Thyroid gland (tissue), 4 donors: ENCODE data around the gene ARHGAP12. TPM values are rescaled to one million over a fixed set of nuclear protein-coding genes. Genes with fewer than 3 reads are reported as not detected.

ENCODE experiments used
- DNase-seq, 2 donors: peaks; one replicate each; pipeline ENCODE4 v3.0.0-alpha.2; 2019
- H3K27ac ChIP-seq, 3 donors: fragments of 200-600 bp; sonication (generic); 1 replicate in 2 of 3; 2 replicates in 1 of 3; pipeline ENCODE4 v1.5.1; 2016 to 2019; ENCODE audit warnings: mild to moderate bottlenecking in 1 of 3, moderate library complexity in 1 of 3
- H3K27me3 ChIP-seq: fragments of 200-600 bp; sonication (generic); one replicate; pipeline ENCODE4 v1.5.1; 2019
- H3K36me3 ChIP-seq, 2 donors: fragments of 200-600 bp; sonication (generic); one replicate each; pipeline ENCODE4 v1.5.1; 2016 to 2019
- H3K4me1 ChIP-seq, 2 donors: fragments of 200-600 bp; sonication (generic); one replicate each; pipeline ENCODE4 v1.5.1; 2017 to 2019
- H3K4me3 ChIP-seq, 3 donors: fragments of 200-600 bp; sonication (generic); replicated peaks in 1 of 3; 1 replicate in 2 of 3; 2 replicates in 1 of 3; pipeline ENCODE4 v1.5.1; 2016; ENCODE audit warnings: mild to moderate bottlenecking in 1 of 3
- H3K9me3 ChIP-seq: fragments of 200-600 bp; sonication (generic); one replicate; pipeline ENCODE4 v1.5.1; 2017
- POLR2A ChIP-seq, 2 donors: fragments of 450-650 bp; IDR thresholded peaks; one replicate each; pipeline ENCODE4 v1.6.1; 2017; ENCODE audit warnings: antibody characterized with exemption in 2 of 2, mild to moderate bottlenecking in 2 of 2, moderate library complexity in 1 of 2
- WGBS, 2 donors: methylation state at CpG; one replicate each; pipeline ENCODE4 v1.1.5; 2017; 5-methylcytosine and 5-hydroxymethylcytosine counted together
- intact Hi-C: fragments of 100-400 bp; cut with DNase I; formaldehyde crosslinking; loops from one replicate; pipeline ENCODE4 v1.15.1; 2023
- total RNA-seq, 4 donors: library from RNA; depleted of rRNA; stranded (reverse); fragments of >200 nt; gene quantifications; one replicate each; pipeline ENCODE4 v1.2.3, GENCODE V29; 2016
- TF ChIP-seq, protein P1 (sequence below), 6 experiments: fragments of 200-600 bp in 3 of 6; fragments of 450-650 bp in 3 of 6; sonication (generic) in 3 of 6; IDR thresholded peaks; one replicate each; pipeline ENCODE4 v1.5.1; 2016 to 2019; ENCODE audit warnings: antibody characterized with exemption in 6 of 6, mild to moderate bottlenecking in 2 of 6, inconsistent platforms in 1 of 6, moderate library complexity in 1 of 6

ARHGAP12 gene
- total RNA-seq, 4 donors from 2014 or later, result 49.9 to 67.6 (median 60.8) TPM

DNA sequence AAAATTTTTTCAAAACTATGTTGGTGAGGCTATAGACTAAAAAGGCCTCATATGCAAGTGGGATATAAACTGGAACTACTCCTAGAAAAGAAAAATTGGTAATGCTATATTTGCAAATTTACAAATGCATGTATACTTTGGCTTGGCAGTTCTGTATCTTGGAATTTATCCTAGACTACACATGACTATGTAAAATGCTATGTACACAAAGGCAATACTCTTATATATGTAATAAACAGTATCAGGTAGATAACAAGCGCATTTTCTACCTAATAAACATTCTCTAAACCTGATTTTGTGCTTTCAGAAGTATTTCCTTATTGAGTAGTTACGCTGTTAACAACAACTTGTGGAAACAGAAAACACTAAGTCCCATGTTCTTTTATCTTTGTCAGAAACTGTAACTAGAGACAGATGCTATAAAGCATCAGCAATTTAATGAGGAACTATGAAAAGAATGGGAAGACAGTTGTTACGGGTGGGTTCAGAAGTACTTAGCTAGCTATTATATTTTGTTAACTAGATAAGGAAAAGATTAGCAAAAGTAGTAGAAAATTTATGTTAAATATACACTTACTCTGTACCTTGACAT is 107.8 kb downstream of the ARHGAP12 start:
- no peak for DNase-seq
- H3K9me3 ChIP-seq, result no peaks in the 10 kb centered on the region
- no peaks in the 10 kb centered on the region for H3K36me3 ChIP-seq
- no peak overlapping the region for H3K4me3 ChIP-seq
- TF ChIP-seq POLR2A (IDR thresholded peaks at IDR 0.05), result no peak
- TF ChIP-seq, protein P1, sequence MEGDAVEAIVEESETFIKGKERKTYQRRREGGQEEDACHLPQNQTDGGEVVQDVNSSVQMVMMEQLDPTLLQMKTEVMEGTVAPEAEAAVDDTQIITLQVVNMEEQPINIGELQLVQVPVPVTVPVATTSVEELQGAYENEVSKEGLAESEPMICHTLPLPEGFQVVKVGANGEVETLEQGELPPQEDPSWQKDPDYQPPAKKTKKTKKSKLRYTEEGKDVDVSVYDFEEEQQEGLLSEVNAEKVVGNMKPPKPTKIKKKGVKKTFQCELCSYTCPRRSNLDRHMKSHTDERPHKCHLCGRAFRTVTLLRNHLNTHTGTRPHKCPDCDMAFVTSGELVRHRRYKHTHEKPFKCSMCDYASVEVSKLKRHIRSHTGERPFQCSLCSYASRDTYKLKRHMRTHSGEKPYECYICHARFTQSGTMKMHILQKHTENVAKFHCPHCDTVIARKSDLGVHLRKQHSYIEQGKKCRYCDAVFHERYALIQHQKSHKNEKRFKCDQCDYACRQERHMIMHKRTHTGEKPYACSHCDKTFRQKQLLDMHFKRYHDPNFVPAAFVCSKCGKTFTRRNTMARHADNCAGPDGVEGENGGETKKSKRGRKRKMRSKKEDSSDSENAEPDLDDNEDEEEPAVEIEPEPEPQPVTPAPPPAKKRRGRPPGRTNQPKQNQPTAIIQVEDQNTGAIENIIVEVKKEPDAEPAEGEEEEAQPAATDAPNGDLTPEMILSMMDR (IDR thresholded peaks at IDR 0.05), result no peak
- intact Hi-C loops, result no loop called here
- no peak overlapping the region for H3K27ac ChIP-seq
- WGBS, 2 donors, result 93 to 94% methylated on average over 3 of the region's 3 CpGs
- H3K27me3 ChIP-seq, result no peaks in the 10 kb centered on the region
- no peaks in the 10 kb centered on the region for H3K4me1 ChIP-seq

DNA sequence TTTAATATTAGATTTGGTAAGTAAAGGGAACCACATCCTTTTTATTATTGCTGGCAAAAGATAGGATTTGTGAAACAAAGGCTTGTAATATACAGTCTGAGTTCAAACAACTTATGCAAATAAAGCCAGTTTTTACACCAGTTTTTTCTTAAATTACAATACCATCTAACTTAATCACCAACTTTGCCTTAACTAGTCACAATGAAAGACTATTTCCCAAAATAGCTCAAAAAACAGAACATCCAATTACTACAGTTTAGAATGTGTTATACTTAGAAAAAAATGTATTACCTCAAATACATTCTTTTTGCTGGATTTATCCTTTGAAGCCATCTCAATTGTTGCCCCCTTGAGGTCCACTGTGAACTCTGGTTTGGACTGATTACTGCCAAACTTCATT is 108.5 kb downstream of the ARHGAP12 start:
- H3K27ac ChIP-seq, result no peak overlapping the region

DNA sequence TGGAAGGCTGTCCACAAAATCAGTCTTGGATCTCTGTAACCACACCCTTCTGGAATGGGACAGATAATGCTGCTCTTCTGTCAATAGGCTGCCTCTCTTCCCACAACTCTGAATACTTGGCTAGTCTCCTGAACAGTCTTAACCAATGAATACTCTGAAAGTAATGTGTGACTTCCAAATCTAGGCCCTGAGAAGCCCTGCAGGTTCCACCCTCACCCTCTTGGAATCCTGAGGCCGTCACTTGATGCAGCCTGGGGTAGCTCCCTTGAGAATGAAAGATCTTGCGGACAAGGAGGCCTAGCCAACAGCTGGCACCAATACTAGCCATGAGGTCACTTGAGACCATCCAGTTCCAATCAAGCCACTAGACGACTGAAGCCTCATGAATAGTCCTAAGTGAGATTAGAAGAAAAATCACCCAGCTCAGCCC is 109.2 kb downstream of the ARHGAP12 start:
- H3K36me3 ChIP-seq, result no peaks in the 10 kb centered on the region
- no peaks in the 10 kb centered on the region for H3K4me1 ChIP-seq
- H3K27me3 ChIP-seq, result no peaks in the 10 kb centered on the region
- DNase-seq, result peak; percentile 3 to 5
- no peak overlapping the region for H3K4me3 ChIP-seq
- H3K27ac ChIP-seq, result no peak overlapping the region
- intact Hi-C loops, result no loop called here
- no peaks in the 10 kb centered on the region for H3K9me3 ChIP-seq
- TF ChIP-seq, protein P1 (IDR thresholded peaks at IDR 0.05), result no peak
- no peak for TF ChIP-seq POLR2A (IDR thresholded peaks at IDR 0.05)
- WGBS, 2 donors, result 58 to 85% methylated on average over 2 to 3 of the region's 3 CpGs

More for the DNA sequence above, 108.5 kb downstream of the ARHGAP12 start:
- no peaks in the 10 kb centered on the region for H3K9me3 ChIP-seq
- intact Hi-C loops, result no loop called here
- TF ChIP-seq, protein P1 (IDR thresholded peaks at IDR 0.05), result no peak
- no peak for TF ChIP-seq POLR2A (IDR thresholded peaks at IDR 0.05)
- no peaks in the 10 kb centered on the region for H3K36me3 ChIP-seq
- no peaks in the 10 kb centered on the region for H3K4me1 ChIP-seq
- no peak overlapping the region for H3K4me3 ChIP-seq
- DNase-seq, result no peak
- H3K27me3 ChIP-seq, result no peaks in the 10 kb centered on the region

DNA sequence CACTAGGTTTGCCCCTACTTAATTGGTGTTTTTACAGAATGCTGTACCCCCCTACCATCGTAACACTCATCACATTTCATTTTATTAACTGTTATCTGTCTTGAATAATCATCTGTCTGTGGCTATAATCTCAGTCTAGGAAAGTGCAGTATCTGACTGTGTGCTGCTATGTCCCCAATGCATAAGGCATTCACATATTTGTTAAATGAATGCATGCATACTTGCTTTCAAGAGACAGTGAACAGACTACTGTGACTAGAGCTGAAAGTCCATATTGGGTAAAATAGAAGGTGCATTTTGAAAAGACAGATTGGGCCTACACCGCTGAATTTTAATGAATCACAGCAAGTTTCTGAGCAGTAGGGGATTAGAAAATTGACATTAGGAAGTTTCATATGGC is 112.3 kb downstream of the ARHGAP12 start:
- H3K27ac ChIP-seq, result no peak overlapping the region
- no peak for TF ChIP-seq POLR2A (IDR thresholded peaks at IDR 0.05)
- TF ChIP-seq, protein P1 (IDR thresholded peaks at IDR 0.05), result no peak
- no peaks in the 10 kb centered on the region for H3K36me3 ChIP-seq
- no peak for DNase-seq
- no peaks in the 10 kb centered on the region for H3K4me1 ChIP-seq
- H3K4me3 ChIP-seq, result no peak overlapping the region
- no peaks in the 10 kb centered on the region for H3K9me3 ChIP-seq
- no peaks in the 10 kb centered on the region for H3K27me3 ChIP-seq
- WGBS, 2 donors, result 96 to 97% methylated on average over 2 of the region's 2 CpGs
- intact Hi-C loops, result no loop called here

DNA sequence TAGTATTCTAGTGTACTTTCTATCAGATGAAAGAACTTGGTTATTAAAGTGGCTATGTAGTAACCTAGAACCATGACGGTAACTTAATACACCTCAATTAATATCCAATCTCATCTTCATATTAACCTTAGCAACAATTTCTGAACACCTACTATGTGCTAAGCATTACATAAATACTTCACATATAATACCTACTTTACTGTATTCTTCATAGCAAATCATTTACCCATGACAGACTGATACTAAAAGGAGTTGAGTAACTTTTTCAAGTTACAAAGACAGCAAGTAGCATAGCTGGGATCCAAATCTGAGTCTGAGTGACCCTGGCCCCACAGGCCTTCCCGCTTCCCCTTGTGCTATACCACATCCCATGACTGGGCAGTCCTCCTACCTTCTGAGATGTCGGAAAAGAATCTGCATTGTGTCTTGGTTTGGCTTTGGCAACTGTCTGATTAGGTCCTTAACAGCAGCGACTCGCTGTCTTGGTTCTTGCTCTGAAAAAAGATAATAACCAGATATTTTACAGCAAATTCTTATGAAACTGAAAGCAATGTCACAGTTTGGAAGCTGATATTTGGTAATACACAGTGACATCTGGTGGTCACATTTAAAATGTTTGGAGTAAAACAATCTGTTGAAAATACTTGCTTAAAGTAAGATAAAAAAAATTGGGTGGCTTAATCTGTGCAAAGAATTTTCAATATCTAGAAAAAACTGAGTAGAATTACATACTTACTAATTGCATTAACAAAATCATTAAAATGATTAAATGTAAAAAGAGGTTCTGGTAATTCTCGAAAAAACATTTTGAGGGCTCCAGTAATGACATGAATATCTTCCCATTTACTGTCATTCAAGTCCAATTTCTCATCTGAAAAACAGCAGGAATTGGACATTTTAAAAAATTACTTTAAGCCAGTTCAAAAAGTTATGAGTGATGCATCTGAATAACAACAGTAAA is 120.1 kb downstream of the ARHGAP12 start:
- Histone ChIP-seq H3K4me3 (peak overlapping the region in 1 of 3 donors; percentile 17), H3K9me3 (no peaks in the 10 kb centered on the region), H3K4me1 (no peaks in the 10 kb centered on the region), H3K36me3 (no peaks in the 10 kb centered on the region), H3K27ac (peak overlapping the region; percentile 51 to 71 (median 69)), H3K27me3 (no peaks in the 10 kb centered on the region)
- TF ChIP-seq, protein P1 (IDR thresholded peaks at IDR 0.05), result peak in 4 of 6 experiments; percentile 37 to 65 (median 56)
- no peak for TF ChIP-seq POLR2A (IDR thresholded peaks at IDR 0.05)
- DNase-seq, result peak; percentile 1 to 8
- WGBS, 2 donors, result 65 to 68% methylated on average over 6 of the region's 6 CpGs
- intact Hi-C loops, result no loop called here
